NCI-H128 (cell line): Measurements from ENCODE around the gene GOLT1A.

Experiments used
- DNase-seq: peaks from one replicate; lab custom pipeline; 2025; ENCODE audit not compliant: unreplicated experiment; lab: John Stamatoyannopoulos, UW

The GOLT1A gene

DNA sequence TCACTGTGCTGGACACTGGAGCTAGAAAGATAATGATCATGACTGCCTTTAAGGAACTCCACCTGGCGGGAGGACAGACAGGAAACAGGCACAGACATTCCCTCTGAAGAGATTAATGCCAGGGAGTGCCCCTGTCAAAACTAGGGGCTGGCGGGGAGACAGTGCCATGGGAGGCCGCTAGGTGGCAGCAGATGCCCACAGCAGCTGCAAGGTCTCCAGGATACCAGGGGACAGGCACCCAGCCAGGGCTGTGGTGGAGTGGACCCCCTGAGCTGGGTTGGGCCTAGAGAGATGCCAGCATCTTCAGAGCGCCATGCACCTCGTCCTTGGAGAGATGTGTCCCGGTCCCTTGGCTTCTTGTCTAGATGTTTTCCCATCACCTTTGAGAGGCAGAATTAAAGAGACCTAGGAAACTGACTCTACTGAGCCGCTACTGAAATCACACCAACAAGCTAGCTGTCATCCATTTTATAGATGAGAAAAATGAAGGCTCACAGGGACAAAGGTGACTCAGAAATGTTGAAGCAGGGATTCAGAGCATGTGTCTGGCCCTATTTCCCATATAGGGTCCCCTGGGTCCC lies 51.2 kb downstream of the GOLT1A start:
- peak; percentile 84 for DNase-seq

DNA sequence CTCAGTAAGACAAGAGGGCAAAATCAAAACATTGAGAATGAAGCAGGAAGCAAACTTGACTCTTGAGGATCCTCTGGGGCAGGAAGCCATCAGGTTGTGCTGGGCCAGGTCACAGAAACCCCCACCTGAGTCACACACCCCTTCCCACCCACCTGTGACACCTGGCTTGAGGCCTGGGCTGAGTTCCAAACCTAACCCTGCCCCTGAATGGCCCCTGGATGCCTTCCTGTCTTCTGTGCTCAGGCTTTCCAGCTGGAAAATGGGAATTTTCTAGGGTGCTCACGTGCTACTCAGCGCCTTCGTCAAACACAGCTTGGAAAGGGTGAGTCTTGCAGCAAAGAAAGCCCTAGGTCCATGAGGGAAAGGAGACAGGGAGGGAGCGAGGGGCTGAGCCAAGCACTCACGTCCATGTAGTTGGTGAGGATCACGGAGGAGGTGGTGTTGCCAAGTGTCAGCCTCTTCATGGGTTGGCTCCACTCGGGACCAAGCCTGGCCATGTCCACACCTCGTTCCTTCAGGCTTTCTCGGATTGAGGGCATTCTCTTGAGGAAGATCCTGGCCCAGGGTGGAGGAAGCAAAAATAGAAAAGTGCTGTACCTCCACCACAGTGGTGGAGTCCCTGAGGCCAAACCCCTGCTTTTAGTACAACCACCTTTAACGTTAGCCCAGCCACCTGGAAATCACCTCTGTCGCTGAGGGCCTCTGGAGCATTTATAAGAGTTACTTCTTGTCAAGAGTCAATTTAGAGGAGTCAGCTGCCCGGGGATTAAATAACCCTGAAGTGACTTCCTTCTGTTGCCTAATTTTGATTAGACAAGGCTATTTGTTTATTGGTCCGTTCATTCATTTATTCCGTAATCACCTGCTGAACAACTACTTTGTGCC lies 51.9 kb downstream of the GOLT1A start:
- DNase-seq = no peak

GRCh38 chr1:204157962-204158361 lies 55.8 kb downstream of the GOLT1A start:
- no peak for DNase-seq

DNA sequence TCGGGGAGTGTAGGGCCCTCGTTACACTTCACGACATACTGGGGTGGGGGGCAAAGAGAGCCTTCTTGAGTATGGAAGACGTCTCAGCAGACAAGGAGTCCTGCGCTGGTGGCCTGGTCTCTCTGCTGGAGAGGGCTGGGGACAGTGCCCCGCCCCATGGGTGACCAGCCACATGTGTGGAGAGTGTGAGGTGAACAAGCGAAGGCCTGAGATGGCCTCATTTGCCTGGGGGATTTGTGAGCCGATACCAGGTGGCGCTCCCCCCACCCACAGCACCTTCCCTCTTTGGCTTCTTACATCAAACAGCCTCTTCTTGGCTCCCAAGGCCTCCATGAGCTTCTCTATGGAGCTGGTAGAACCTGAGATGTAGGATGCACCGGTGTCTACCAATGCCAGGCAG lies 57.9 kb downstream of the GOLT1A start:
- no peak for DNase-seq

GRCh38 chr1:204154568-204155255 lies 59.1 kb downstream of the GOLT1A start:
- DNase-seq = no peak

DNA sequence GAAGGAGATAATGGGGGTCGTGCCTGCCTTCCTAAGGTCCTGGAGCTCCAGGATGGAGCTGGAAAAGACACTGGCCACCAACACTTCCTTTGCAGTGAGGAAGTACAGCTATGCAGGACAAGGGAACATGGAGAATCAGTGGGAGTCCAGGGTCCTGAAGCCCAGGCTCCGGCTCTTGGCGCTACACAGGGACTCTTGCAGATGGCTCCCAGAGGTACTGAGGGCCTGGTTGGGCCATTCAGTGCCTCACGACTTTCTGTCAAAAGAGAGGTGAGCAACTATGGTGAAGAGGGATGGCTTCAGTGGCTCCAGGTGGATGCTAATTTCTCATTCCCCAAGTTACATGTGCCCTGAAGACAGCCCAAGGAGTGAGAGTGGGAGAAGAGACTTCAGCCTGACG lies 60.1 kb downstream of the GOLT1A start:
- no peak for DNase-seq

DNA sequence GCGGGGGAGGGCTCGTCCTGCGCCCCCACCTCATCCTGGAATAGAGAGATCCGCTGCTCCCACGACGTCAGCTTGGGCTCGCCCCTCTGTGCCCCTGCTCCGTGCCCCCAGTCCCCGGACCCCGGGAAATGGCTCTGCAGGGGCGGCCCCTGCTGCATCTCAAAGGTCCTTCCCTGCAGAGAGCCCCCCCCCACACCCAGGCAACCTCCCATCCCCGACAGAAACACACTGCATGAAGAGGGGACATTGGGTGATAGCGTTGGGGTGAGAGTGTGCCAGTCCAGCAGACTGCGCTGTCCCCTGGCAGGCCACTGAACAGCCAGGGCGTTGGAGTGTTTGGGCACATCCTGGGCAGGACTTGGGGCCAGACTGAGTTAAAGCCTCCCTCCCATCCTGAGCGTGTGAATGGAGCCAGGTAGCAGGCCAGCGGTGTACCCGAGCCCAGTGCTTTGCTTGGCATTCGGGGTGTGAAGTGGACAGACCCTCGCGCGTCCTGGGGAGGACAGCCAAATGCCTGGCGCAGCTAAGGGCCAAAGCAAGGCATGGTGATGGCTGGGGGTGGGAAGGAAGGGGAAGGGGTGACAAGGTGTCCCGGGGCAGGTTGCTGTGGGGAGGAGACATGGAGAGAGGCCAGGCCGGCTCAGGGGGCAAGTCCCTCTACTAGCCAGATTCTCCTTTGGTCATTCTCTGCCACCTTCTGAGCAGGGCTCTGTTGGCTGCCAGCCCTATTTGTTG lies 61.3 kb downstream of the GOLT1A start:
- DNase-seq = no peak

DNA sequence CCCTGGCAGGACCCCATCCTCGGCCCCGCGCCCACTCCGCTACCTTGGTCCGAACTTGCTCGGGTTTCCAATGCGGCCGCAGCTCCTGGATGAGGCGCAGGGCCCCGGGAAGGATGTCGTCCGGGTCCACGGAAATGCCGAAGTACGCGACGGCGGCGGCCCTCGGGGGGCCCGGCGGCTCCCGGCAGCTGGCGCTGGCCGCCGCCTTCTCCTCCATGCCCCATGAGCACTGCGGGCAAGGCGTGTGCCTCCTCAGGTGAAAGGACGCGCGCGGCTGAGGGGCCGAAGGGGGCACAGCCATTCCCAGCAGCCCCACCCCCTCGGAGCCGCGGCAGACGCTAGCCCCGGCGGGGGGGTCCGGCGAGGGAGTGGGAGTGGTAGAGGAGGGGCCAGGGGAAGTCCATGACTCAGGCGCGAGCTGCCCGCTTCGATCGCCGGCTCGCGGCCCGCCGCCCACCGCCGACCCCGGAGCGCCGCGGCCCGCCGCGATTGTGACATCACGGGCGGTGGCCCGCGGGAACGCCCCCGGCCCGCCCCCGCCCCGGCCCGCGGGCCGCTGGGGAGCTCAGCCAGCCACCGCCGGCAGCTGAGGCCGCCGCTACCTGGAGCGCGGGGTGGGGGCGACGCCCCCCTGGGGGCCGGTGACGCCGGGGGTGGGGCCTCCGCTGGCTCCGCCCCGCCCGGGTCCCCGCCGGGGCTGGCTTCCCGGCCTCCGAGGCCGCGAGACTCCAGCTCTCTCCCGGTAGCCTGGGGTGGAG lies 62.1 kb downstream of the GOLT1A start, which contains the start of gene ETNK2:
Gene ETNK2 (minus strand): TSS at position 493 of the 758 bp plus-strand sequence. CDS start 192 bp downstream, at position 301.
- DNase-seq = peak; percentile 29

DNA sequence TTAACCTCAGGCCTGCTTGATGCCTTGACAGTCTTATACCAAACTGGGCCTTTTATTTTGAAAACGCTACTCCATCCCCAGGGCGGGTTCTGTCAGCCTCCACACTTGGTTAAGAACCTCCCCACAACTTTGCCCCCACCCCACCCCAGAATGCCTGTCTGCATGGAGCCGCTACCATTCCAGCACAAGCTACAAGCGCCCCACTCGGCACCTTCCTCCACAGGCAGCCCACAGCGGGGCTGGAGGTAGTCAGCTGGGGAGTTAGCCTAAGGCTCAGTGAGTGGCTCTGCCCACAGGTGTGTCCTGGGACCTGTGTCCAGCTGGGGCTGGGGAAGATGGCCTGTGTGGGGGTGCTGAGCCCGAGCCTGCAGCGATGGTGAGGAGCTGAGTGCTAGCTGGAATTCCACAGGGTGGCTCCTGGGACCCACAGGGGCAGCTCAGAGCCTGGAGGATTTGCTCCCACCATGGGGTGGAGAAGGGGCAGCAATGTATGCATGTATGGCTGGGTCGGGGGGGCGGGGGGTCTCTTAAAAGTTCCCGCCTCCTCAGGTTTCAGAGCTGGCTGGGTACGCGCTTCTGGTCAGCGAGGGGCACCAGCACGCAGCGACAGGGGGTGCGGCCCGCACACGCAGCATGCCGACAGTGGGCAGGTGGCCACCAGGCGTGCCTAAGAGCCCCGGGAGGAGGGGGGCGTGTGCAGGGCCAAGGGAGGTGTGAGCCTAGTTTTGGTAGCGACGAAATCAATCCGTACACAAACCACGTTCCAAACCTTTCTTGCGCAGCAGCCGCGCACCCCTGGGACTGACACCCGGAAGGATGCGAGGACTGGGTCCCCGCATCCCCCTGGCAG lies 62.9 kb downstream of the GOLT1A start:
- no peak for DNase-seq

GRCh38 chr1:204149635-204150565 lies 63.9 kb downstream of the GOLT1A start:
- no peak for DNase-seq

DNA sequence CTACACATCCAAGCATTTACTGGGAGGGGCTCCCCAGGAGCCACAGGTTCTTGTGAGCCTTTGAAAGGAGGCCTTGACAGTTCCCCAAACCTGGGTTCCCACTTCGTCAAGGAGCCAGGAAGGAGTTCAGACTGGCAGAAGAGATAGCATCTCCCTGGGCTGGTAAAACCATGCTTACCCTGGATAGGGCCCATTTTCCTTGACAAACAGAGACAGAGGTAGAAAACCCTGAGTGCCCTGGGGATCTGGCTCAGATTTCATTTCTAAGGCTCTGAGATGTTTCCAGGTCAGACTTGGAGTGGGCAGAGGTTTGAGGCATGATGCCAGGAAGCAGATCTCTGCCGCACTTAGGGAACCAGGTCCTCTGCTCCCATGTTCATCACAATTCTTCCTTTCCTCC lies 64.7 kb downstream of the GOLT1A start:
- no peak for DNase-seq
